ENCODE measurements around the gene UTP14C. TPM values are rescaled to one million over a fixed set of nuclear protein-coding genes. Genes with fewer than 3 reads are reported as not detected.

Gene UTP14C
- total and polyA plus RNA-seq, 2 donors (not counting 3 experiments of a cell fraction or from before 2014, with no cell fraction given) = 4.1 to 10.9 TPM

GRCh38 chr13:51997641-51998330 lies 26.7 kb upstream of the UTP14C start:
- Histone ChIP-seq H3K79me2 (ENCODE audit: control insufficient read depth, insufficient read depth, low read length) (no peaks in the 10 kb centered on the region), H3K36me3 (ENCODE audit: control insufficient read depth in 2 of 2, extremely low read depth in 1 of 2, insufficient read depth in 2 of 2, low read length in 2 of 2) (no peaks in the 10 kb centered on the region), H3K4me1 (ENCODE audit: control insufficient read depth, extremely low read depth, insufficient read depth, low read length) (no peaks in the 10 kb centered on the region), H3K9me1 (replicated peaks; ENCODE audit: control insufficient read depth, extremely low read depth, insufficient read depth, low read length) (no peaks in the 10 kb centered on the region), H3K27ac (ENCODE audit: insufficient read depth, low read depth, low read length) (no peak overlapping the region), H3K27me3 (ENCODE audit: control insufficient read depth in 2 of 2, insufficient read depth in 2 of 2, low read length in 2 of 2) (peaks cover 17 to 19% of the 10 kb centered on the region in 2 experiments), H3K4me3 (replicated peaks in 1 of 3; ENCODE audit: insufficient read depth in 1 of 3, low read depth in 1 of 3, low read length in 3 of 3) (no peak overlapping the region), H3K9me3 (replicated peaks; ENCODE audit: control insufficient read depth, insufficient read depth, low read length) (no peaks in the 10 kb centered on the region), H3K9ac (replicated peaks; ENCODE audit: extremely low read depth, insufficient read depth, low read length) (no peak overlapping the region), H3K4me2 (ENCODE audit: insufficient read depth, low read length) (no peak overlapping the region), H4K20me1 (replicated peaks; ENCODE audit: control insufficient read depth, extremely low read depth, insufficient read depth, low read length) (no peaks in the 10 kb centered on the region), H2AFZ (ENCODE audit: low read depth, low read length) (no peak overlapping the region)
- FAIRE-seq (no peak), DNase-seq (ENCODE audit: low read depth, low spot score) (no peak)
- intact Hi-C loops (cut with micrococcal nuclease) = no loop called here
- ChIA-PET POLR2A (no interaction called here), CTCF (interaction anchor here (1.6 to 6.7 kb wide), 3 partner anchors 14 to 129 kb away, joined by 3 to 45 read pairs (median 7); partner anchors contain the start of genes ALG11 and NEK5)
- TF ChIP-seq CTCF (IDR thresholded peaks at IDR 0.05; ENCODE audit: extremely low read depth in 1 of 2, insufficient read depth in 1 of 2, low read depth in 1 of 2, low read length in 2 of 2) (no peak), GATA2 (IDR thresholded peaks at IDR 0.05; ENCODE audit: insufficient read depth, insufficient read length, low read depth, low read length) (no peak), FOS (IDR thresholded peaks at IDR 0.05; ENCODE audit: borderline replicate concordance, insufficient read depth, low read length) (no peak), POLR2A (IDR thresholded peaks at IDR 0.05; ENCODE audit: low read depth, low read length) (no peak), JUN (IDR thresholded peaks at IDR 0.05; ENCODE audit: borderline replicate concordance, insufficient read depth, insufficient read length, low read depth) (no peak)
- TF ChIP-seq, protein P1, sequence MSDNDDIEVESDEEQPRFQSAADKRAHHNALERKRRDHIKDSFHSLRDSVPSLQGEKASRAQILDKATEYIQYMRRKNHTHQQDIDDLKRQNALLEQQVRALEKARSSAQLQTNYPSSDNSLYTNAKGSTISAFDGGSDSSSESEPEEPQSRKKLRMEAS (IDR thresholded peaks at IDR 0.05; ENCODE audit: insufficient read depth, insufficient read length) = no peak
- dilution Hi-C loops (cut with MboI; ENCODE audit: extremely low pct_ligation_motif_present, low sequenced_read_pairs) = no loop called here
- BruUV-seq (replicated peaks) = no TSS peak

Data from endothelial cell of umbilical vein (primary cell).